ENCODE results near the gene DAW1.

DAW1 gene

DNA sequence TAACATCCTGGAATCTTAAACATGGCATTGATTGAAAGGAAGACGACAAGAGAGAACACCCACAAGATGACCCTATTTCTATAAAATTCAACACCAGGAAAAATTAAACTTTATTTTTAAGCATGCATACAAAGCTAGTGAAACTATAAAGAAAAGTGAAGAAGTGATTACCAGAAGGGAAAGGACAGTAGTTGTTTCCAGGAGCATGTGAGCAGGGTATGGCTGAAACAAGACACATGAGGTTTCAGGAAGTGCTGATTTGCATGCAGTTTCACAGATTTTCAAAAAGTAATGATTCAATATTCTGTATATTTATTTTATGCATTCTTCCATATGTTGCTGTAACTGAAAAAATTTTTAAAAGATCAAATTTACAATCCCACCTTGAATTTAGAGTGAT is 24.6 kb upstream of the DAW1 start:
- H3K79me2 ChIP-seq (ENCODE audit: low read length), result no peaks in the 10 kb centered on the region
- H3K27me3 ChIP-seq (ENCODE audit: low read depth, low read length), result no peaks in the 10 kb centered on the region
- no peak overlapping the region for H3K9ac ChIP-seq (ENCODE audit: low read length)
- no peaks in the 10 kb centered on the region for H3K9me3 ChIP-seq (ENCODE audit: insufficient read depth, low read length)
- no peak for TF ChIP-seq EZH2phosphoT487 (IDR thresholded peaks at IDR 0.05; ENCODE audit: low read depth)
- TF ChIP-seq, protein P1, sequence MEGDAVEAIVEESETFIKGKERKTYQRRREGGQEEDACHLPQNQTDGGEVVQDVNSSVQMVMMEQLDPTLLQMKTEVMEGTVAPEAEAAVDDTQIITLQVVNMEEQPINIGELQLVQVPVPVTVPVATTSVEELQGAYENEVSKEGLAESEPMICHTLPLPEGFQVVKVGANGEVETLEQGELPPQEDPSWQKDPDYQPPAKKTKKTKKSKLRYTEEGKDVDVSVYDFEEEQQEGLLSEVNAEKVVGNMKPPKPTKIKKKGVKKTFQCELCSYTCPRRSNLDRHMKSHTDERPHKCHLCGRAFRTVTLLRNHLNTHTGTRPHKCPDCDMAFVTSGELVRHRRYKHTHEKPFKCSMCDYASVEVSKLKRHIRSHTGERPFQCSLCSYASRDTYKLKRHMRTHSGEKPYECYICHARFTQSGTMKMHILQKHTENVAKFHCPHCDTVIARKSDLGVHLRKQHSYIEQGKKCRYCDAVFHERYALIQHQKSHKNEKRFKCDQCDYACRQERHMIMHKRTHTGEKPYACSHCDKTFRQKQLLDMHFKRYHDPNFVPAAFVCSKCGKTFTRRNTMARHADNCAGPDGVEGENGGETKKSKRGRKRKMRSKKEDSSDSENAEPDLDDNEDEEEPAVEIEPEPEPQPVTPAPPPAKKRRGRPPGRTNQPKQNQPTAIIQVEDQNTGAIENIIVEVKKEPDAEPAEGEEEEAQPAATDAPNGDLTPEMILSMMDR (IDR thresholded peaks at IDR 0.05; ENCODE audit: low read depth, low read length), result no peak
- no peaks in the 10 kb centered on the region for H3K36me3 ChIP-seq (replicated peaks; ENCODE audit: low read depth, low read length)
- H2AFZ ChIP-seq (ENCODE audit: low read depth, low read length), result no peak overlapping the region
- H4K20me1 ChIP-seq (ENCODE audit: insufficient read depth, low read length), result no peaks in the 10 kb centered on the region
- H3K4me2 ChIP-seq (ENCODE audit: low read length), result no peak overlapping the region
- no peak overlapping the region for H3K4me3 ChIP-seq (ENCODE audit: low read length)
- H3K4me1 ChIP-seq (ENCODE audit: low read length), result no peaks in the 10 kb centered on the region
- no peak overlapping the region for H3K27ac ChIP-seq (ENCODE audit: low read length)

DNA sequence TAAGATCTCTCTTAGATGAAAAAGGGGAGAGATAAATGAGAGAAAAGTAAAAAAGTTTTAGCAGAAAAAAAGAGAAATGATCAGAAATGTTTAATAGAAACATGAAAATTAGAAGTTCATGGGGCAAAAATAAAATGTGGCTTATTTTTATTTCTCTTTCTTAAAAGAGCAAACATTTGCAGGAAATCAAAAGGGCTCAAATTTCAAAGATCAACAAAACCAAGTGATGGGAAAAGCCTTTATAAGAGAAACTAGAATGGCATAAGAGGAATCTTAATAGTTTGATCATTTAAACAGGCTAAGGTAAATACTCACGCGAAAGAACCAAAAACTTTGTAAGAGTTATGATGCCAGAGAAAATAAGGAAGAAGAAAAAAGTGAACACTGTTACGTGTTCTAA is 23.3 kb upstream of the DAW1 start:
- Histone ChIP-seq H3K4me3 (ENCODE audit: low read length) (no peak overlapping the region), H3K27me3 (ENCODE audit: low read depth, low read length) (no peaks in the 10 kb centered on the region), H3K27ac (ENCODE audit: low read length) (no peak overlapping the region), H3K4me1 (ENCODE audit: low read length) (no peaks in the 10 kb centered on the region), H4K20me1 (ENCODE audit: insufficient read depth, low read length) (no peaks in the 10 kb centered on the region), H3K79me2 (ENCODE audit: low read length) (no peaks in the 10 kb centered on the region), H3K4me2 (ENCODE audit: low read length) (no peak overlapping the region), H3K36me3 (replicated peaks; ENCODE audit: low read depth, low read length) (no peaks in the 10 kb centered on the region), H3K9ac (ENCODE audit: low read length) (no peak overlapping the region), H2AFZ (ENCODE audit: low read depth, low read length) (no peak overlapping the region), H3K9me3 (ENCODE audit: insufficient read depth, low read length) (no peaks in the 10 kb centered on the region)
- TF ChIP-seq, protein P1 (IDR thresholded peaks at IDR 0.05; ENCODE audit: low read depth, low read length), result no peak
- no peak for TF ChIP-seq EZH2phosphoT487 (IDR thresholded peaks at IDR 0.05; ENCODE audit: low read depth)

DNA sequence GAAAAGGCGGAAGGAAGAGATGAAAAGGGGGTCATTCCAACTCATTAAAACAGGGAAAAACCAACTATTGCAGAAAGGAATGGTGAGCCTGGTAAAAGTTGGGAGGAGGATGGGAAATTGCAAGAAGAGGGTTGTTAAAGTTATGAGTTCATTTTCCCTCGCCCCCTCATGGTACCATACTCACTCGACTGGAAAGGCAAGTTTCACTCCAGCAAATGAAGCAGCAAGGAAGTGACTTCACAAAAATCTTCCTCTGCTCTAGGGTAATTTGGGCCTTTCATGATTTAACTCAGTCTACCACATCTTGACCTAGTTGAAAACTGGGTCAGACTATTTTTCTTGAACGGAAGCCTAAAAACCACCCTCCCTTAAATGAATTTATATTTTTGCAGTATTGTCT is 22.8 kb upstream of the DAW1 start:
- H3K9me3 ChIP-seq (ENCODE audit: insufficient read depth, low read length), result no peaks in the 10 kb centered on the region
- no peaks in the 10 kb centered on the region for H4K20me1 ChIP-seq (ENCODE audit: insufficient read depth, low read length)
- no peak for TF ChIP-seq EZH2phosphoT487 (IDR thresholded peaks at IDR 0.05; ENCODE audit: low read depth)
- TF ChIP-seq, protein P1 (IDR thresholded peaks at IDR 0.05; ENCODE audit: low read depth, low read length), result no peak
- no peaks in the 10 kb centered on the region for H3K4me1 ChIP-seq (ENCODE audit: low read length)
- no peaks in the 10 kb centered on the region for H3K36me3 ChIP-seq (replicated peaks; ENCODE audit: low read depth, low read length)
- H3K79me2 ChIP-seq (ENCODE audit: low read length), result no peaks in the 10 kb centered on the region
- no peak overlapping the region for H3K4me2 ChIP-seq (ENCODE audit: low read length)
- H2AFZ ChIP-seq (ENCODE audit: low read depth, low read length), result no peak overlapping the region
- H3K9ac ChIP-seq (ENCODE audit: low read length), result no peak overlapping the region
- no peaks in the 10 kb centered on the region for H3K27me3 ChIP-seq (ENCODE audit: low read depth, low read length)
- H3K4me3 ChIP-seq (ENCODE audit: low read length), result no peak overlapping the region
- H3K27ac ChIP-seq (ENCODE audit: low read length), result no peak overlapping the region

DNA sequence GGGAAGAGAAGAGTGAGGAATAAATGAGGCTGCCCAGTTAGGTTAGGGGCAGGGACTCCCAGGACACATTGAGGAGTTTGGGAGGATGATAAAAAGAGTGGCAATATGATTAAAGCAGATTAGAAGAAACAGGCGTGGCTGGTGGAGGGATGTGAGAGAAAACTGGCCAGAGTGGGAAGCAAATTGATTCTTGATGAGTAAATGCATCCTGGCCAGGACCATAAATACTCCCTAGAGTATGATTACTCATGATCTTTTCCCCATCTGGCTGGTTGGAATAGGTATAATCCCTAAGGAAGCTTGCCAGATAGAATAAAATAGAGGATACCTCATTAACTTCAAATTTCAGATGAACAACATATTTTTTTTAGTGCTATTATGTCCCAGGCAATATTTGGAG is 21.5 kb upstream of the DAW1 start:
- no peak overlapping the region for H3K27ac ChIP-seq (ENCODE audit: low read length)
- TF ChIP-seq EZH2phosphoT487 (IDR thresholded peaks at IDR 0.05; ENCODE audit: low read depth), result no peak
- TF ChIP-seq, protein P1 (IDR thresholded peaks at IDR 0.05; ENCODE audit: low read depth, low read length), result no peak

More for the DNA sequence above, 21.5 kb upstream of the DAW1 start:
- Histone ChIP-seq H3K4me3 (ENCODE audit: low read length) (no peak overlapping the region), H3K36me3 (replicated peaks; ENCODE audit: low read depth, low read length) (no peaks in the 10 kb centered on the region), H3K27me3 (ENCODE audit: low read depth, low read length) (0 out of 2 replicates have a peak, but pooled peaks cover 3% of the 10 kb centered on the region), H3K79me2 (ENCODE audit: low read length) (no peaks in the 10 kb centered on the region), H3K4me1 (ENCODE audit: low read length) (no peaks in the 10 kb centered on the region), H4K20me1 (ENCODE audit: insufficient read depth, low read length) (no peaks in the 10 kb centered on the region), H3K4me2 (ENCODE audit: low read length) (no peak overlapping the region), H3K9me3 (ENCODE audit: insufficient read depth, low read length) (no peaks in the 10 kb centered on the region), H2AFZ (ENCODE audit: low read depth, low read length) (no peak overlapping the region), H3K9ac (ENCODE audit: low read length) (no peak overlapping the region)
